GM18526 (cell line): ENCODE results near the gene BPI.

Experiments used
- POLR2A ChIP-seq: IDR thresholded peaks from 3 replicates; pipeline ENCODE4 v1.6.1; 2011; ENCODE audit not compliant: insufficient read length; ENCODE audit errors: extremely low read depth

The BPI gene

GRCh38 chr20:38357653-38358207 is 53.8 kb downstream of the BPI start:
- no peak for TF ChIP-seq POLR2A

- no peak for TF ChIP-seq POLR2A
These were observed 54.6 kb downstream of the BPI start for GRCh38 chr20:38358556-38358955.

GRCh38 chr20:38363004-38363747 is 59.2 kb downstream of the BPI start:
- TF ChIP-seq POLR2A, result no peak

GRCh38 chr20:38369389-38369788 is 65.4 kb downstream of the BPI start:
- no peak for TF ChIP-seq POLR2A

GRCh38 chr20:38372806-38373205 is 68.8 kb downstream of the BPI start:
- TF ChIP-seq POLR2A, result no peak

- TF ChIP-seq POLR2A, result no peak
These were observed 69.4 kb downstream of the BPI start for GRCh38 chr20:38373231-38373867.

GRCh38 chr20:38373898-38374297 is 69.9 kb downstream of the BPI start:
- TF ChIP-seq POLR2A, result no peak

GRCh38 chr20:38377039-38377685 is 73.2 kb downstream of the BPI start:
- TF ChIP-seq POLR2A, result no peak

GRCh38 chr20:38383147-38383546 is 79.2 kb downstream of the BPI start:
- no peak for TF ChIP-seq POLR2A

GRCh38 chr20:38386004-38386403 is 82.0 kb downstream of the BPI start:
- TF ChIP-seq POLR2A, result no peak

- TF ChIP-seq POLR2A, result no peak
These were observed 82.9 kb downstream of the BPI start for GRCh38 chr20:38386851-38387250.
